Measurements from ENCODE around the gene YWHAG. TPM values are rescaled to one million over a fixed set of nuclear protein-coding genes. Genes with fewer than 3 reads are reported as not detected.
A peak's percentile ranks its signal among the peaks of the same experiment; 100 is the strongest.
"Not testable (repeated sequence)": the region's sequence is repeated elsewhere in the genome, so short reads cannot be mapped to it uniquely, and the experiment has no call there.

The YWHAG gene
- total RNA-seq, 1 donor from 2014 or later, result 351 TPM

DNA sequence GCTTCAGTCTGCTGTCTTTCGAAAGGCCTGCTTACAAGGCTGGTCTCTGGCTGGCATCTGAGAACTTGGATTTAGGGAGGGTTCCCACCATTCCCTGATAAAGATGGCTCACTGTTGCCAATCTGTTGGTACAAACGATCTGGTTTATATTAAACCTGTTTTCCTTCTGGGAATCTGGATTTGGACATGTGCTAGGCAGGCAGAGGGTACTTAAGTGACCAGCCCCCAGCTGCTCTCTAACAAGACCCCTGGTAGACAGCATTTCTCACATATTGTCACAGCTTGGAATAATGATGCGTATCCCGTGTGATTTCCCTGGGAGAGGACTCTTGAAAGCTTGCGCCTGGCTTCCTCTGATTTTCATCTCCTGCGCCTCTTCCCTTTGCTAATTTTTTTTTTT is 21.6 kb downstream of the YWHAG start:
- H3K4me3 ChIP-seq (ENCODE audit: insufficient read depth, low read depth, low read length), result no peak overlapping the region

DNA sequence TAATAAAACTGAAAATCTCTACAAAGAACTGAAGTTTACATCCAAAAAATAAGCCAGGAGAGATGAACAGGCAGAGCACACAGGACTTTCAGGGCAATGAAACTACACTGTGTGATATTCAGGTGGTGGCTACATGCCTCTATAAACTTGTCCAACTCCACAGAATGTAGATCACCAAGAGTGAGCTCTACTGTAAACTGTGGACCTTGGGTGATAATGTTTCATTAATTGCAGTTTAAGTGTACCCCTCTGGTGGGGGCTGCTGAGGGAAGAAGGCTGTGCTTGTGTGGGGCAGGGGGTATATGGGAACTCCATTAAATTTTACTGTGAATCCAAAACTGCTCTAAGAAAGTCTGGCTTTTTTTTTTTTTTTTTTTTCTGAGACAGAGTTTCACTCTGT is 22.7 kb downstream of the YWHAG start:
- Mint-ChIP-seq H3K36me3 (ENCODE audit: low read depth, unreplicated experiment) (peaks cover 18% of the 10 kb centered on the region), H3K27ac (ENCODE audit: unreplicated experiment) (peak overlapping the region; percentile 14), H3K4me3 (ENCODE audit: unreplicated experiment) (no peak overlapping the region), H3K4me1 (ENCODE audit: low read depth, unreplicated experiment) (peaks cover 39% of the 10 kb centered on the region), H3K9me3 (ENCODE audit: unreplicated experiment) (no peaks in the 10 kb centered on the region), H3K27me3 (ENCODE audit: low read depth, unreplicated experiment) (no peaks in the 10 kb centered on the region)
- Histone ChIP-seq H3K27ac (ENCODE audit: low read depth, low read length) (no peak overlapping the region), H3K79me2 (ENCODE audit: insufficient read depth, low read length) (peaks cover 99% of the 10 kb centered on the region), H4K20me1 (ENCODE audit: insufficient read depth, low read length) (peaks cover 96% of the 10 kb centered on the region), H3K36me3 (ENCODE audit: insufficient read depth, low read length) (peaks cover 13% of the 10 kb centered on the region), H3K4me2 (ENCODE audit: low read length) (no peak overlapping the region), H3K4me3 (ENCODE audit: insufficient read depth, low read depth, low read length) (no peak overlapping the region), H2AFZ (ENCODE audit: low read depth, low read length) (no peak overlapping the region), H3K9me3 (ENCODE audit: insufficient read depth, low read depth, low read length) (no peaks in the 10 kb centered on the region), H3K9ac (ENCODE audit: low read length) (no peak overlapping the region), H3K27me3 (ENCODE audit: insufficient read depth, low read length) (no peaks in the 10 kb centered on the region), H3K4me1 (ENCODE audit: insufficient read depth, low read length) (peaks cover 23% of the 10 kb centered on the region)
- no peak for TF ChIP-seq EZH2 (IDR thresholded peaks at IDR 0.05; ENCODE audit: insufficient read depth, low read length)
- TF ChIP-seq, protein P1, sequence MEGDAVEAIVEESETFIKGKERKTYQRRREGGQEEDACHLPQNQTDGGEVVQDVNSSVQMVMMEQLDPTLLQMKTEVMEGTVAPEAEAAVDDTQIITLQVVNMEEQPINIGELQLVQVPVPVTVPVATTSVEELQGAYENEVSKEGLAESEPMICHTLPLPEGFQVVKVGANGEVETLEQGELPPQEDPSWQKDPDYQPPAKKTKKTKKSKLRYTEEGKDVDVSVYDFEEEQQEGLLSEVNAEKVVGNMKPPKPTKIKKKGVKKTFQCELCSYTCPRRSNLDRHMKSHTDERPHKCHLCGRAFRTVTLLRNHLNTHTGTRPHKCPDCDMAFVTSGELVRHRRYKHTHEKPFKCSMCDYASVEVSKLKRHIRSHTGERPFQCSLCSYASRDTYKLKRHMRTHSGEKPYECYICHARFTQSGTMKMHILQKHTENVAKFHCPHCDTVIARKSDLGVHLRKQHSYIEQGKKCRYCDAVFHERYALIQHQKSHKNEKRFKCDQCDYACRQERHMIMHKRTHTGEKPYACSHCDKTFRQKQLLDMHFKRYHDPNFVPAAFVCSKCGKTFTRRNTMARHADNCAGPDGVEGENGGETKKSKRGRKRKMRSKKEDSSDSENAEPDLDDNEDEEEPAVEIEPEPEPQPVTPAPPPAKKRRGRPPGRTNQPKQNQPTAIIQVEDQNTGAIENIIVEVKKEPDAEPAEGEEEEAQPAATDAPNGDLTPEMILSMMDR (IDR thresholded peaks at IDR 0.05; ENCODE audit: insufficient read depth, low read depth, low read length), result no peak
- no peak for DNase-seq (ENCODE audit: low read depth)
- no peak for FAIRE-seq

More for the DNA sequence above, 21.6 kb downstream of the YWHAG start:
- Mint-ChIP-seq H3K36me3 (ENCODE audit: low read depth, unreplicated experiment) (peaks cover 18% of the 10 kb centered on the region), H3K4me3 (ENCODE audit: unreplicated experiment) (no peak overlapping the region), H3K27me3 (ENCODE audit: low read depth, unreplicated experiment) (no peaks in the 10 kb centered on the region), H3K4me1 (ENCODE audit: low read depth, unreplicated experiment) (peaks cover 46% of the 10 kb centered on the region), H3K27ac (ENCODE audit: unreplicated experiment) (peak overlapping the region; percentile 50), H3K9me3 (ENCODE audit: unreplicated experiment) (no peaks in the 10 kb centered on the region)
- Histone ChIP-seq H3K27ac (ENCODE audit: low read depth, low read length) (no peak overlapping the region), H3K9ac (ENCODE audit: low read length) (no peak overlapping the region), H3K9me3 (ENCODE audit: insufficient read depth, low read depth, low read length) (no peaks in the 10 kb centered on the region), H2AFZ (ENCODE audit: low read depth, low read length) (no peak overlapping the region), H3K36me3 (ENCODE audit: insufficient read depth, low read length) (peaks cover 12% of the 10 kb centered on the region), H3K4me2 (ENCODE audit: low read length) (no peak overlapping the region), H4K20me1 (ENCODE audit: insufficient read depth, low read length) (peaks cover 96% of the 10 kb centered on the region), H3K4me1 (ENCODE audit: insufficient read depth, low read length) (peaks cover 23% of the 10 kb centered on the region), H3K27me3 (ENCODE audit: insufficient read depth, low read length) (no peaks in the 10 kb centered on the region), H3K79me2 (ENCODE audit: insufficient read depth, low read length) (peaks cover 99% of the 10 kb centered on the region)
- no peak for FAIRE-seq
- TF ChIP-seq EZH2 (IDR thresholded peaks at IDR 0.05; ENCODE audit: insufficient read depth, low read length), result no peak
- TF ChIP-seq, protein P1 (IDR thresholded peaks at IDR 0.05; ENCODE audit: insufficient read depth, low read depth, low read length), result no peak
- no peak for DNase-seq (ENCODE audit: low read depth)

DNA sequence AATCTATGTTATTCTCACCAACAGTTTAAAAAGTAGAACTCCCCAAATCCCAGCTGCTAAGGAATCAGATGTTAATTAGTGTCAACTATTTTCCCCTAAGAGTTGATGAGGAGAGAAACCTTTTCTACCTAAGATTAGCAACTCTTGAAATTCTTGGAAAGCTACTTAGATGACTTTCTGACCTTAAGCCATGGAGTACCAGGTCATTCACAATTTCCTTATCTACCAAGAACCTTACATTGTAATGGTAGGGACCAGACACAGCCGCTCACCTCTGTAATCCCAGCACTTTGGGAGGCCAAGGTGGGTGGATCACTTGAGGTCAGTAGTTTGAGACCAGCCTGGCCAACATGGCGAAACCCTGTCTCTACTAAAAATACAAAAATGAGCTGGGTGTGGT is 23.4 kb downstream of the YWHAG start:
- not testable (repeated sequence) for H2AFZ ChIP-seq (ENCODE audit: low read depth, low read length)

More for the DNA sequence above, 23.4 kb downstream of the YWHAG start:
- Histone ChIP-seq H3K36me3 (ENCODE audit: insufficient read depth, low read length) (peaks cover 19% of the 10 kb centered on the region), H3K79me2 (ENCODE audit: insufficient read depth, low read length) (peaks cover 99% of the 10 kb centered on the region), H4K20me1 (ENCODE audit: insufficient read depth, low read length) (peaks cover 96% of the 10 kb centered on the region), H3K4me1 (ENCODE audit: insufficient read depth, low read length) (peaks cover 16% of the 10 kb centered on the region)
- H3K27ac ChIP-seq (ENCODE audit: low read depth, low read length); H3K9ac ChIP-seq (ENCODE audit: low read length); H3K4me3 Mint-ChIP-seq (ENCODE audit: unreplicated experiment); DNase-seq (ENCODE audit: low read depth); FAIRE-seq; H3K27me3 ChIP-seq (ENCODE audit: insufficient read depth, low read length); H3K9me3 ChIP-seq (ENCODE audit: insufficient read depth, low read depth, low read length); H3K27me3 Mint-ChIP-seq (ENCODE audit: low read depth, unreplicated experiment); H3K9me3 Mint-ChIP-seq (ENCODE audit: unreplicated experiment); H3K4me3 ChIP-seq (ENCODE audit: insufficient read depth, low read depth, low read length); H3K27ac Mint-ChIP-seq (ENCODE audit: unreplicated experiment); H3K4me2 ChIP-seq (ENCODE audit: low read length): not testable (repeated sequence)
- Mint-ChIP-seq H3K4me1 (ENCODE audit: low read depth, unreplicated experiment) (peaks cover 39% of the 10 kb centered on the region), H3K36me3 (ENCODE audit: low read depth, unreplicated experiment) (peaks cover 21% of the 10 kb centered on the region)
